ENCODE data around the gene SLC25A44. TPM values are rescaled to one million over a fixed set of nuclear protein-coding genes. Genes with fewer than 3 reads are reported as not detected.

The SLC25A44 gene
- total and polyA plus RNA-seq, 8 donors: 14.3 to 29.1 (median 19.1) TPM

DNA sequence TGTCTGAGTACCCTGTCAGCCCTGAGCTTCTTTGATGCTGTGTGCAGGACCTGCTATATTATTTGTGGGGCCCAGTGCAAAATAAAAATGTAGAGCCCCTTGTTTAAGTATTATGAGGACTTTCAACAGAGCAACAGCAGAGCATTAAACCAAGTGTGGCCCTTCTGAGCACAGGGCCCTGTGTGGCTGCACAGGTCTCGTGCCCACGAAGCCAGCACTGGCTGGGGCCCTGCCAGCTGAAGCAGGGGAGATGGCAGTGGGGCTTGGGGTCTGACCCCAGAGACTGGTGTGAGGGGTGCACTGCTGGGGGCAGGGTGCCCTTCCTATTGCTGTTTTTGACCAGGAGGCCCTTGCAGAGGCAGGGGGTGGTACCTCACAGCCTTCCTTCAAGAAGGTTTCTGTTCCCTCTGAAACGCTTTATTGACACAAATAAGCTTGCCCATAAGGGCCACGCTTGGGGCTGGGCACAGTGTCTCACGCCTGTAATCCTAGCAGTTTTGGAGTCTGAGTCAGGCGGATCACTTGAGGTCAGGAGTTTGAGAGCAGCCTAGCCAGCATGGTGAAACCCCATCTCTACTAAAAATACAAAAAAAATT lies 42.7 kb upstream of the SLC25A44 start:
- no peak overlapping the region for H3K27ac ChIP-seq
- H3K36me3 ChIP-seq: no peaks in the 10 kb centered on the region
- TF ChIP-seq CTCF (IDR thresholded peaks at IDR 0.05): no peak
- intact Hi-C loops (cut with DNase I): no loop called here
- DNase-seq: no peak
- ATAC-seq: peak; percentile 18
- H3K9me3 ChIP-seq: no peaks in the 10 kb centered on the region
- no peak overlapping the region for H3K4me3 ChIP-seq
- H3K27me3 ChIP-seq: peaks cover 0 to 11% of the 10 kb centered on the region in 2 donors
- peaks cover 8 to 91% of the 10 kb centered on the region in 2 donors for H3K4me1 ChIP-seq

DNA sequence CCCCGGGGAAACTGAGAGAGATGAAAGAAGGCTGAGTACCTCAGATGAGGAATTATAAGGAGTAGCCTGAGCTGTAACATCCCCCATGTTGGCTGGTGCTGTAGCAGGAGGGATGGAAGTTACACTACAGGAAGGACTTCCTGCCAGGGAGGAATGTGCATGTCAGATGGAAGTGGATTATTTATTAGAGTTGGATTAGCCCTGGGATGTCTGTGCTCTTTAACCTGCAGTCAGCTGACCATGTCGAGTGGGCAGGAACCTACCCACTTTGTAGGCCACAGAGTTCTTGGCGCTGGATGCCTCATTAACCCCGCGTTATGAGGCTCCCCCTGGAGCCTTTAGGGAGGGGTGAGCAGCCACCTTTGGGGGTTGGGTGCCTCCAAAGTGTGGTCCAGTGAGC lies 41.3 kb upstream of the SLC25A44 start:
- Histone ChIP-seq H3K27ac (peak overlapping the region in 1 of 2 donors; percentile 81), H3K36me3 (peaks cover 0 to 9% of the 10 kb centered on the region in 2 donors), H3K4me1 (peaks cover 0 to 84% of the 10 kb centered on the region in 2 donors), H3K4me3 (no peak overlapping the region), H3K9me3 (no peaks in the 10 kb centered on the region), H3K27me3 (peaks cover 0 to 11% of the 10 kb centered on the region in 2 donors)
- ATAC-seq (no peak), DNase-seq (no peak)
- intact Hi-C loops (cut with DNase I): no loop called here
- no peak for TF ChIP-seq CTCF (IDR thresholded peaks at IDR 0.05)

DNA sequence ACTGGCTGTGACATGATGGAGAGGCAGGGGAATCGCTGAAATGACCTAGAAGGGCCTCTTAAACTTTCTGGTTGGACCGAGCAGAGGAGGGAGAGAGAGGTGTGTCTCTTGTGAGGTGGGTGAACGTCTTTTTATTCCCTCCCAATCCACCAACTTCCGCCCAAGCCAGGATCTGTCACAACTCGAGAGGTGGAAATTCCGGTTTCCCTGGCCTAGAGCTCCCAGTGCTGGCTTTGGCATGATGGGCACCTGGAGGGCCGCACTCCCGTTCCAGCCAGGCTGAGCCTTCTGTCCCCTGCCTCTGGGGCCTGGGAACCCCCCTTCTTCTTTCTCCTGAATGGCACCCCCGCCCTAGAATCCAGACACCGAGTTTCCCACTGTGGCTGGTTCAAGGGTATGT lies 40.5 kb upstream of the SLC25A44 start, which contains the start of gene SEMA4A:
Gene SEMA4A (plus strand): TSS at position 224 of the 400 bp plus-strand sequence. CDS start 994 bp downstream, outside the sequence.
- peak within 1 kb of the TSS in 1 of 2 donors; percentile 81 for H3K27ac ChIP-seq
- peak; percentile 67 for ATAC-seq

GRCh38 chr1:156154317-156154749 lies 39.6 kb upstream of the SLC25A44 start:
- H3K9me3 ChIP-seq: no peaks in the 10 kb centered on the region
- ATAC-seq: peak; percentile 77
- peaks cover 0 to 67% of the 10 kb centered on the region in 2 donors for H3K4me1 ChIP-seq
- peak overlapping the region in 1 of 2 donors; percentile 47 for H3K4me3 ChIP-seq
- DNase-seq: peak in 2 of 4 donors; percentile 77 to 89
- no peak for TF ChIP-seq CTCF (IDR thresholded peaks at IDR 0.05)
- peaks cover 0 to 11% of the 10 kb centered on the region in 2 donors for H3K27me3 ChIP-seq
- intact Hi-C loops (cut with DNase I): no loop called here
- H3K27ac ChIP-seq: peak overlapping the region in 1 of 2 donors; percentile 81
- H3K36me3 ChIP-seq: peaks cover 0 to 25% of the 10 kb centered on the region in 2 donors

More for the DNA sequence above, 40.5 kb upstream of the SLC25A44 start, which contains the start of gene SEMA4A:
- peak in 1 of 4 donors; percentile 87 for DNase-seq
- Histone ChIP-seq H3K4me1 (peaks cover 0 to 77% of the 10 kb centered on the region in 2 donors), H3K36me3 (peaks cover 0 to 17% of the 10 kb centered on the region in 2 donors), H3K4me3 (peak within 1 kb of the TSS in 1 of 2 donors; percentile 47), H3K27me3 (peaks cover 0 to 11% of the 10 kb centered on the region in 2 donors), H3K9me3 (no peaks in the 10 kb centered on the region)
- no peak for TF ChIP-seq CTCF (IDR thresholded peaks at IDR 0.05)
- intact Hi-C loops (cut with DNase I): no loop called here

DNA sequence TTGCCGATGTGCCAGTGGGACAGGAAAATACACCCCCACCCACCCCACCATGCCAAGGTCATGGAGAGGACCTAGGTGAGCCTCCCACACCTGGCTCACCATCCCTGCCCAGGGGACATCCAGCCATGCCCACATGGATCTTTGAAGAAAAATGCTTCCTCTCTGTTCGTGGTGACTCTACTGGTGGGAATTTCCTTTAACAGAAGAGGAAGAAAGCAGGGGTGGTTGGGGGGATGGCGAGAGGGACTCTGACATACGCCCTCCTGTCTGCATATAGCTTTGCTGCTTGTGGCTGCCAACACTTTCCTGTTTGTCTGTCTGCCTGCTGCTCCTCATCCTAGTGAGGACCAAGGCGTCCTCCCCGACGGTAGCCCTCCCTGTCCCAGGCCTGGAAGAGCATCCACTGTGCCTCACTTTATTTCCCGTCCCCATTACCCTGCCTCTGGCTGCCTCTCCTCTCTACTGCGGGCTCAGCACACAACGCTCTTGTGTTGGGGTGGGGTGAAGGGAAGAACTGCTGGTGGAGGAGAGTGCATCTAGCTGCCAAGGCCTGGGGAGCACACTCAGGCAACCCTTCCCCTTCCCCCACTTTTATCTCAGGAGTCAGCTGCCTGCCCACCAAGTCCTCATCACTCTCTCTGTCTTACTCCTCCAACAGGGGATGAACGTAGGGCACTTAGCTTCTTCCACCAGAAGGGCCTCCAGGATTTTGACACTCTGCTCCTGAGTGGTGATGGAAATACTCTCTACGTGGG lies 38.0 kb upstream of the SLC25A44 start:
- Histone ChIP-seq H3K4me1 (peaks cover 0 to 65% of the 10 kb centered on the region in 2 donors), H3K9me3 (no peaks in the 10 kb centered on the region), H3K27ac (peak overlapping the region in 1 of 2 donors; percentile 81), H3K27me3 (no peaks in the 10 kb centered on the region), H3K36me3 (peaks cover 0 to 37% of the 10 kb centered on the region in 2 donors), H3K4me3 (peak overlapping the region in 1 of 2 donors; percentile 47)
- ATAC-seq: no peak
- intact Hi-C loops (cut with DNase I): no loop called here
- no peak for TF ChIP-seq CTCF (IDR thresholded peaks at IDR 0.05)
- no peak for DNase-seq
